Umbilical cord (tissue), 2 donors: ENCODE data around the gene TSPAN16. TPM values are rescaled to one million over a fixed set of nuclear protein-coding genes. Genes with fewer than 3 reads are reported as not detected.
"Not testable (repeated sequence)": the region's sequence is repeated elsewhere in the genome, so short reads cannot be mapped to it uniquely, and the experiment has no call there.

Source experiments
- DNase-seq: peaks from one replicate; pipeline ENCODE4 v3.0.0-alpha.2; 2015; ENCODE audit warnings: low spot score
- total RNA-seq: library from RNA; depleted of rRNA; stranded (reverse); fragments of >200 nt; gene quantifications from one replicate; pipeline ENCODE4 v1.2.3, GENCODE V29; 2014; ENCODE audit warnings: low replicate concordance; ENCODE audit not compliant: insufficient read depth

The TSPAN16 gene
- total RNA-seq, 1 donor from 2014 or later = not detected

DNA sequence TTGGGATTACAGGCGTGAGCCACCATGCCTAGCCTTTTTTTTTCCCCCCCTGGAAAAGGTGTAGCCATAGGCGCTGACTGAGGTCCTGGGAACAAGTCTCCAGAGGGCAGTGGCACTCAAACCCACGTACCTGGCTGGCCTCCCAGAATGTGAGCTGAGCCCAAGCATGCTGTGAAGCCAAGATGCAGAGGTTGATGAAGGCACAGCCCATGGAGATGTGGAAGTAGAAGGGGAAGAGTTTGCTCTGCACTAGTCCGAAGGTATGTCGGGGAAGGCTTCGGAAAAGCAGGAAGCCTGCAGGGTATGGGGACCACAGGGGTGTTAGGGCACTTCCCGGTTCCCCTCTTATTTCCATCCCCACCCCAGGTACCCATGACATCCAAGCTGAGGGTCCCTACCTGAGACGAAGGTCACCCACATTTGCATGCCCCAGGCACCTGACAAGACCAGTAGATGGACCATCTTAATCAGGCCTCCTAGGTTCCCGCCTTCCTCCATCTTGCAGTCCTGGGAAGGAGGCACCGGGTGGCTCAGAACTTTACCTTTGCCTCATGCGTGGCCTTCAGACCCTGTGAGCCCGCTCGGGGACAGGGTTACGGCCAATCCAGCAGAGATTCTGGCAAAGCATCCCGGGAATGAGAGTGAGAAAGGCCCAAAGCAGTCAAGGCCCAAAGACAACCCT lies 49.3 kb downstream of the TSPAN16 start:
- DNase-seq = no peak

- peak; percentile 100 for DNase-seq
Measured at GRCh38 chr19:11346104-11346940, 50.4 kb downstream of the TSPAN16 start, which contains the start of the genes CCDC159 and TMEM205. TSS of gene CCDC159 (plus strand) at chr19:11346519. CDS start at chr19:11346607, 88 bp downstream. TSS of gene TMEM205 (minus strand) at chr19:11346268. CDS start at chr19:11345619, 649 bp downstream.

- DNase-seq = no peak
Measured at GRCh38 chr19:11347546-11348039, 51.6 kb downstream of the TSPAN16 start.

DNA sequence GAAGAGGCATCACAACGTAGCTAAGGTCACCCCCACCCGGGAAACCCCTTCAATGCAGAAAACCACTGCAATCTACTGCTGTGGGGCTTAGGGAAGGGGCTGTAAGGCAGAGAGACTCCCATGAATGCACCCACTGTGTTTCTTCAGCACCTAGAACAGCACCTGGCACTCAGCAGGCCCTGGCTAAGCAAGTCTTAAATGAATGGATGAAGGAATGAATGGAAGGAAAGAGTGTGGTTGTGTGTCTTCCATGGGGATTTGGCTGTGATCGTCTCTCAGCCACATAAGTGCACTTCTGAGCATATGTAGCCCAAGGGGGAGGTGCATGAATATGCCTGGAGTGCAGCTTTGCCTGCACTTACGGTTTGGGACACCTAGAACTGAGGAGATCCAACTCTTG lies 53.2 kb downstream of the TSPAN16 start:
- DNase-seq = no peak

DNA sequence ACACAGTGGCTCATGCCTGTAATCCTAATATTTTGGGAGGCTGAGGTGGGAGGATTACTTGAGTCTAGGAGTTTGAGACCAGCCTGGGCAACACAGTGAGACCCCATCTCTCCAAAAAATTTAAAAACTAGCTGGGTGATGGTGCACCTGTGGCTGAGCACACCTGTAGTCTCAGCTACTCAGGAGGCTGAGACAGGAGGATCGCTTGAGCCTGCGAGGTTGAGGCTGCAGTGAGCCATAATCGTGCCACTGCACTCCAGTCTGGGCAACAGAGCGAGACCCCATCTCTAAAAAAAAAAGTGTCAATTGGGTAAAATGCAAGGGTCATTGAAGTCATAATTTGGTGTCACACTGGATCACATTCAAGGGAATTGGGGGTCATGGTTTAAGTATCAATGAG lies 58.1 kb downstream of the TSPAN16 start:
- DNase-seq = not testable (repeated sequence)

DNA sequence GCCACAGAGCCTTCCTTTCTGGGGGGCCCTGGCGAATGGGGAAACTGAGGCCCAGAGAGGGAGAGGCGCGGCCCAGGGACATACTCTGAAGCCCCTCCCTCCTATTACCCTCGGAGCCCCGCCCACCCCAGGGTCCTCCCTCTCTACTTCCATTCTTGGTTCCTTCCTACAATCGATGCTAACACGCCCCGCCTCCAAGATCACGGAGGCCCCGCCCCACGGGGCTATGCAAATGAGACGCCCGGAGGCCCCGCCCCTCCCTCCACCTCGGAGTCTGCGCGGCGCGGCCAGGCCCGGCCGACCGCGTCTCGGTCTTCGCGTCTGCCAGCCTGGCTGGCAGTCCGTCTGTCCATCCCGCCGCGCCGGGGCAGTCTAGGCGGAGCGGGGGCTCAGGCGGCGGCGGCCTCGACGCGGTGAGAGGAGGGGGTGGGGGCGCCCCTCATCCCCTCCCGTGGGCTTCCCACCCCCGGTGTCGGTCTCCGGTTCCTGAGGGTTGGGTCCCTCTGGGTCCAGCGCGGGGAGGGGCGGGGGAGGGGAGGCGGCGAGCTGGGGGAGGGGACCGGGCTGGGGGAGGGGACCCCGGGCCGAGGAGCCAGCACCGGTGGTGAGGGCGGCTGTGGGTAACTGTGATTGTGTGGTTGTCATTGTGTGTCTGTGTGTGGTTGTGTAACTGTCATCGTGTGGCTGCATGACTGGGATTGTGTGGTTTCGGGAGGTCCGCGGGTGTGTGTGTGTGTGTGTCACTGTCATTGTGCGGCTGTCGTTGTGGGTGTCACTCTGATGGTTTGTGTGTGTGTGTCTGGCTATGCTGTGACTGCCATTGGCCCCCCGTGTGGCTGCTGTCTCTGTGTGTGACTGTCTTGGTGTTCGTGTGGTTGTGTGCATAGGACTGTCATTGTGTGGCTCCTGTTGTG lies 59.5 kb downstream of the TSPAN16 start, which contains the start of gene PLPPR2:
TSS of gene PLPPR2 (plus strand) at position 273 of the 914 bp plus-strand sequence. CDS start 2,242 bp downstream, outside the sequence.
- DNase-seq = peak; percentile 91

DNA sequence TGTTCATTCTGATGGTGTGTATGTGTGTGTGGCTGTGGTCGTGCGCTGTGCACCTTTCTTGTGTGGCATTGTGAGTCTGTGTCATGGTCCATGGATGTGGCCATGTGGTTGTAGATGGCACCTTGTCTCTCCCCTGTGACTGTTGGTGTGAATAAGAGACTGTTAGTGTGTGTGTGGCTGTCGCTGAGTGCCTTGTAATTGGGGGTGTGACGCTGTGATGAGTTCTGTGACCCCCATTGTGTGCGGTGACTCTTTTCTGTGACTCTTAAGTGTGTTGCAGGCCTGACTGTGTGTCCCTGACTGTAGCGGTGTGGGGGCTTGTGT lies 60.1 kb downstream of the TSPAN16 start:
- DNase-seq = no peak

- no peak for DNase-seq
Measured at GRCh38 chr19:11356676-11357550, 61.0 kb downstream of the TSPAN16 start.

GRCh38 chr19:11359421-11359820 lies 63.5 kb downstream of the TSPAN16 start:
- no peak for DNase-seq

DNA sequence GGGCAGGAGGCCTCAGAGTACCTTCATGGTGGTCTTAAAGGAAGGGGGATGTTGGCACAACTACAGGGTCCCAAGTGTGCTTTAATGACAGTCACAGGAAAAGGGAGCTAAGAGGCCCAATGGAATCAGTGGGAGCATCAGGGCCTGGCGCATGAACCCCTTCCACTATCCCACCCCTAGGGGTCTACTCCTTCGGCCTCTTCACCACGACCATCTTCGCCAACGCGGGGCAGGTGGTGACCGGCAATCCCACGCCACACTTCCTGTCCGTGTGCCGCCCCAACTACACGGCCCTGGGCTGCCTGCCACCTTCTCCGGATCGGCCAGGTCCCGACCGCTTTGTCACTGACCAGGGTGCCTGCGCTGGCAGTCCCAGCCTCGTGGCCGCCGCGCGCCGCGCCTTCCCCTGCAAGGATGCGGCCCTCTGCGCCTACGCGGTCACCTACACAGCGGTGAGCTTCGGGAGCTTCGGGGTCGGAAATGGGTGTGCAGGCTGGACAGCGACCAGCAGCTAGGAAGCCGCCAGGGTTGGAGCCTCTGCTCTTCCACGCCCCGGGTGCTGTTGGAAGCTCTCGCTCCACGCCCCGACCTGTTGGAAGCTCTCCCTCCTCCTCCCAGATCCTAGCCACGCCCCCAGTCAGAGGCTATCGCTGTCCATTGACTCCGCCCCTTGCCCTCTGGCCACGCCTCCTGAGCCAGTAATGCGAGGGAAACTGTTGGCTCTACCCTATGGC lies 65.2 kb downstream of the TSPAN16 start:
- no peak for DNase-seq

DNA sequence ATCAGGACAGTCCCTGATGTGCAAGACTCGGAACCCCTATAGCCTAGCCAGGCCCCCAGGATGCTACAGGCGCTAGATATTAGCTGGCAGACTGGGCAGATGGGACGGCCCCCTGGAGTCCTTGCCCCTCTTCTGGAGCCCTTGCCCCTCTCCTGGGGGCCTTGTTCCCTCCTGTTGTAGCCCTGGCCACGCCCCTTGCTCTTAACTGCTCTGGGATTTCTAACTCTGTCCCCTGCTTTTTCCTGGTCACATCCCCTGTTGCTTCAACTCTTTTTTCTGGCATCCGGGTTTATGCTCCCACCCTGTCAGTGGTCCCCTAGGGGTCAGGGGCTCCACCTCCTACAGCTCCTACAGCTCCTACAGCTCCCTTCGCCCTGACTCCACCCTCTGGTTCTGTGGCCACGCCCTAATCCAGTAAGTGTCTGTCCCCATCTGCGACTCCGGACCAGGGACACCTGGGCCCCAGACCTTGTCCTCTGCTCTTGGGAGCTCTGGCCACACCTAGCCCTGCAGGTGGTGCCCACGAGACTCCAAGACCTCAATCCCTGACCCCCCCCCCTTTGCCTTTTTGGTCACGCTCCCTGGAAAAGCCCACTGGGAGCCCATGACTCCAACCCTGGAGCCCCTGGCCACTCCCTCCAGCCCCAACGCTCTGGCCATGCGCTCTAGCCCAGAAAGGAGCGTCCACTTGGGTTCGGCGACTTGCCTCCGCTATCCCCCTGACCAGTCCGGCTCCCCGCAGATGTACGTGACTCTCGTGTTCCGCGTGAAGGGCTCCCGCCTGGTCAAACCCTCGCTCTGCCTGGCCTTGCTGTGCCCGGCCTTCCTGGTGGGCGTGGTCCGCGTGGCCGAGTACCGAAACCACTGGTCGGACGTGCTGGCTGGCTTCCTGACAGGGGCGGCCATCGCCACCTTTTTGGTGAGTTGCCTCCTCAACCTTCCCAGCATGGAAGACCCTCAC lies 66.1 kb downstream of the TSPAN16 start:
- DNase-seq = no peak

GRCh38 chr19:11363881-11364280 lies 67.9 kb downstream of the TSPAN16 start:
- no peak for DNase-seq

- DNase-seq = no peak
Measured at GRCh38 chr19:11364296-11364904, 68.4 kb downstream of the TSPAN16 start.

GRCh38 chr19:11364935-11365334 lies 69.0 kb downstream of the TSPAN16 start:
- DNase-seq = no peak
